Left lung (tissue), 10 donors: ENCODE data around the gene SOX12. TPM values are rescaled to one million over a fixed set of nuclear protein-coding genes. Genes with fewer than 3 reads are reported as not detected.

Experiments used
- ATAC-seq: fragments of 200-7000 bp; cut with Tn5 transposase; one replicate; pipeline ENCODE4 v1.9.1; 2020; ENCODE audit warnings: moderate library complexity
- DNase-seq, 4 donors: peaks; one replicate each; pipeline ENCODE4 v3.0.0-alpha.2; 2013 to 2020
- H3K27ac ChIP-seq, 2 donors: fragments of 200-600 bp; sonication (generic) in 1 of 2; one replicate each; pipeline versions ENCODE4 v1.5.0 to v1.8.0; 2020 to 2021
- H3K27me3 ChIP-seq, 2 donors: fragments of 200-600 bp; sonication (generic) in 1 of 2; one replicate each; pipeline versions ENCODE4 v1.5.0 to v1.8.0; 2020 to 2021
- H3K36me3 ChIP-seq, 2 donors: fragments of 200-600 bp; sonication (generic) in 1 of 2; one replicate each; pipeline versions ENCODE4 v1.5.0 to v1.8.0; 2020 to 2021
- H3K4me1 ChIP-seq, 2 donors: fragments of 200-600 bp; one replicate each; pipeline ENCODE4 v1.8.0; 2021
- H3K4me3 ChIP-seq, 2 donors: fragments of 200-600 bp; sonication (generic) in 1 of 2; one replicate each; pipeline versions ENCODE4 v1.5.0 to v1.8.0; 2020 to 2021; ENCODE audit warnings: mild to moderate bottlenecking in 1 of 2
- H3K9me3 ChIP-seq, 2 donors: fragments of 200-600 bp; sonication (generic) in 1 of 2; one replicate each; pipeline versions ENCODE4 v1.5.0 to v1.8.0; 2020 to 2021
- intact Hi-C, 2 donors: fragments of 100-400 bp; cut with DNase I; formaldehyde crosslinking; loops; one replicate each; pipeline versions ENCODE4 v1.11.2 to v1.14.2; 2022
- polyA plus RNA-seq, 6 donors: library from polyadenylated mRNA; unstranded; fragments of 120-200 nt; gene quantifications; one replicate each; pipeline ENCODE4 v1.2.1, GENCODE V29; 2013; ENCODE audit not compliant: insufficient read length in 6 of 6
- total RNA-seq, 2 donors: library from RNA; stranded (reverse); fragmentation: NEBNext Ultra II Directional; extraction: Animal tissue kit (Norgen Biotek cat#: 25700); gene quantifications; one replicate each; pipeline ENCODE4 v1.2.1, GENCODE V29; 2021
- TF ChIP-seq, protein P1 (sequence below), 2 donors: fragments of 200-600 bp; sonication (generic) in 1 of 2; IDR thresholded peaks; one replicate each; pipeline versions ENCODE4 v1.5.0 to v1.8.0; 2021; ENCODE audit warnings: antibody characterized with exemption in 2 of 2
- donor health status: DM: no; HTN: yes; CAD: no.
- donor health status: DM: no; HTN: no; CAD: no.

The SOX12 gene
- total and polyA plus RNA-seq, 8 donors = 14.0 to 39.3 (median 30.6) TPM

DNA sequence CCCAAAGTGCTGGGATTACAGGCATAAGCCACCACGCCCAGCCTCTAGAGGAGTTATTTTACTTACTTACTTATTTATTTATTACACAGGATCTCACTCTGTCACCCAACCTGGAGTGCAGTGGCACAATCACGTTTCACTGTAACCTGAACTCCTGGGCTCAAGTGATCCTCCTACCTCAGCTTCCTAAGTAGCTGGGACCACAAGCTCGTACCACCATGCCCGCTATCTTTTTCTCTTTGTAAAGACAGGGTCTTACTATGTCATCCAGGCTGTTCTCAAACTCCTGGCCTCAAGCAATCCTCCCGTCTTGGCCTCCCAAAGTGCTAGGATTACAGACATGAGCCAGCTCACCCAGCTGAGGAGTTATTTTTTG lies 53.6 kb downstream of the SOX12 start:
- Histone ChIP-seq H3K4me1 (peaks cover 0 to 26% of the 10 kb centered on the region in 2 donors), H3K27me3 (no peaks in the 10 kb centered on the region), H3K36me3 (no peaks in the 10 kb centered on the region), H3K9me3 (no peaks in the 10 kb centered on the region), H3K4me3 (no peak overlapping the region), H3K27ac (no peak overlapping the region)
- intact Hi-C loops = no loop called here
- TF ChIP-seq, protein P1, sequence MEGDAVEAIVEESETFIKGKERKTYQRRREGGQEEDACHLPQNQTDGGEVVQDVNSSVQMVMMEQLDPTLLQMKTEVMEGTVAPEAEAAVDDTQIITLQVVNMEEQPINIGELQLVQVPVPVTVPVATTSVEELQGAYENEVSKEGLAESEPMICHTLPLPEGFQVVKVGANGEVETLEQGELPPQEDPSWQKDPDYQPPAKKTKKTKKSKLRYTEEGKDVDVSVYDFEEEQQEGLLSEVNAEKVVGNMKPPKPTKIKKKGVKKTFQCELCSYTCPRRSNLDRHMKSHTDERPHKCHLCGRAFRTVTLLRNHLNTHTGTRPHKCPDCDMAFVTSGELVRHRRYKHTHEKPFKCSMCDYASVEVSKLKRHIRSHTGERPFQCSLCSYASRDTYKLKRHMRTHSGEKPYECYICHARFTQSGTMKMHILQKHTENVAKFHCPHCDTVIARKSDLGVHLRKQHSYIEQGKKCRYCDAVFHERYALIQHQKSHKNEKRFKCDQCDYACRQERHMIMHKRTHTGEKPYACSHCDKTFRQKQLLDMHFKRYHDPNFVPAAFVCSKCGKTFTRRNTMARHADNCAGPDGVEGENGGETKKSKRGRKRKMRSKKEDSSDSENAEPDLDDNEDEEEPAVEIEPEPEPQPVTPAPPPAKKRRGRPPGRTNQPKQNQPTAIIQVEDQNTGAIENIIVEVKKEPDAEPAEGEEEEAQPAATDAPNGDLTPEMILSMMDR (IDR thresholded peaks at IDR 0.05) = no peak
- DNase-seq (no peak), ATAC-seq (no peak)

Other genes starting within 250 kb of the SOX12 start
- gene DEFB125, start 237.9 kb upstream of the SOX12 start, total RNA-seq = not detected
- not detected for gene DEFB125, start 237.9 kb upstream of the SOX12 start, polyA plus RNA-seq
- gene DEFB126, start 183.0 kb upstream of the SOX12 start, total RNA-seq = not detected
- not detected for gene DEFB126, start 183.0 kb upstream of the SOX12 start, polyA plus RNA-seq
- not detected for gene DEFB127, start 168.1 kb upstream of the SOX12 start, total RNA-seq
- not detected for gene DEFB127, start 168.1 kb upstream of the SOX12 start, polyA plus RNA-seq
- not detected for gene DEFB128, start 135.8 kb upstream of the SOX12 start, total RNA-seq
- gene DEFB128, start 135.8 kb upstream of the SOX12 start, polyA plus RNA-seq = not detected
- not detected for gene DEFB129, start 98.3 kb upstream of the SOX12 start, total RNA-seq
- gene DEFB129, start 98.3 kb upstream of the SOX12 start, polyA plus RNA-seq = not detected
- gene DEFB132, start 67.8 kb upstream of the SOX12 start, total RNA-seq = not detected
- not detected for gene DEFB132, start 67.8 kb upstream of the SOX12 start, polyA plus RNA-seq
- 1 to 10 TPM; 6.9 to 8.3 TPM for gene C20orf96, start 34.8 kb upstream of the SOX12 start, total RNA-seq
- 10 to 100 TPM; 35.5 to 49.2 (median 44.3) TPM for gene C20orf96, start 34.8 kb upstream of the SOX12 start, polyA plus RNA-seq
- gene ZCCHC3, start 28.0 kb upstream of the SOX12 start, total RNA-seq = 10 to 100 TPM; 11.5 to 15.3 TPM
- 10 to 100 TPM; 41.1 to 50.5 (median 45.7) TPM for gene ZCCHC3, start 28.0 kb upstream of the SOX12 start, polyA plus RNA-seq
- gene NRSN2, start 21.6 kb downstream of the SOX12 start, total RNA-seq = 10 to 100 TPM; 34.4 to 38.8 TPM
- 10 to 100 TPM; 31.9 to 41.5 (median 37.1) TPM for gene NRSN2, start 21.6 kb downstream of the SOX12 start, polyA plus RNA-seq
- 10 to 100 TPM; 19.0 to 28.4 TPM for gene TRIB3, start 55.2 kb downstream of the SOX12 start, total RNA-seq
- gene TRIB3, start 55.2 kb downstream of the SOX12 start, polyA plus RNA-seq = 10 to 100 TPM in 4 of 6 donors, 1 to 10 TPM in 2; 8.7 to 12.0 (median 10.6) TPM
- gene RBCK1, start 82.7 kb downstream of the SOX12 start, total RNA-seq = 10 to 100 TPM; 97.9 to 99.8 TPM
- 100 to 1,000 TPM in 2 of 6 donors, 10 to 100 TPM in 4; 89.6 to 104 (median 97.9) TPM for gene RBCK1, start 82.7 kb downstream of the SOX12 start, polyA plus RNA-seq
- 10 to 100 TPM; 37.5 to 37.7 TPM for gene TBC1D20, start 137.0 kb downstream of the SOX12 start, total RNA-seq
- 10 to 100 TPM; 33.4 to 42.6 (median 35.3) TPM for gene TBC1D20, start 137.0 kb downstream of the SOX12 start, polyA plus RNA-seq
- gene CSNK2A1, start 218.2 kb downstream of the SOX12 start, total RNA-seq = 10 to 100 TPM; 78.5 to 94.4 TPM
- 100 to 1,000 TPM; 131 to 157 (median 135) TPM for gene CSNK2A1, start 218.2 kb downstream of the SOX12 start, polyA plus RNA-seq